SK-N-SH treated with all-trans-retinoic acid at 6 μM for 48 hours (cell line): ENCODE data around the gene MSMB.

Experiments used
- ARNTL ChIP-seq: fragments of 450-650 bp; formaldehyde crosslinking; IDR thresholded peaks from 2 replicates; pipeline ENCODE4 v1.5.0; 2020; ENCODE audit warnings: low read depth, mild to moderate bottlenecking, moderate library complexity, borderline replicate concordance
- BACH2 ChIP-seq: fragments of 250-450 bp; sonication (Bioruptor Pico); IDR thresholded peaks from 2 replicates; pipeline ENCODE4 v1.9.0; 2021; ENCODE audit warnings: mild to moderate bottlenecking, borderline replicate concordance
- CREB5 ChIP-seq: fragments of 250-450 bp; sonication (Bioruptor Pico); IDR thresholded peaks from 2 replicates; pipeline ENCODE4 v1.5.1; 2020; ENCODE audit warnings: low read depth, mild to moderate bottlenecking, moderate library complexity
- ESRRG ChIP-seq: fragments of 250-450 bp; sonication (Bioruptor Pico); IDR thresholded peaks from 2 replicates; pipeline ENCODE4 v1.6.1; 2021; ENCODE audit warnings: mild to moderate bottlenecking
- OSR1 ChIP-seq: fragments of 250-450 bp; sonication (Bioruptor Pico); IDR thresholded peaks from 2 replicates; pipeline ENCODE4 v1.8.0; 2022; ENCODE audit warnings: moderate library complexity, mild to moderate bottlenecking, inconsistent platforms
- PATZ1 ChIP-seq: fragments of 250-450 bp; sonication (Bioruptor Pico); IDR thresholded peaks from 2 replicates; pipeline ENCODE4 v1.8.0; 2020; ENCODE audit warnings: mild to moderate bottlenecking, moderate library complexity, borderline replicate concordance
- SNAI2 ChIP-seq: fragments of 250-450 bp; sonication (Bioruptor Pico); IDR thresholded peaks from 2 replicates; pipeline ENCODE4 v1.5.0; 2020; ENCODE audit warnings: mild to moderate bottlenecking, moderate library complexity
- TSHZ2 ChIP-seq: fragments of 250-450 bp; sonication (Bioruptor Pico); IDR thresholded peaks from 2 replicates; pipeline ENCODE4 v1.5.0; 2020; ENCODE audit warnings: mild to moderate bottlenecking, moderate library complexity
- ZC3H10 ChIP-seq: fragments of 250-450 bp; sonication (Bioruptor Pico); IDR thresholded peaks from 2 replicates; pipeline ENCODE4 v1.5.1; 2021; ENCODE audit warnings: mild to moderate bottlenecking, moderate library complexity
- ZFP3 ChIP-seq: fragments of 250-450 bp; sonication (Bioruptor Pico); IDR thresholded peaks from 2 replicates; pipeline ENCODE4 v1.5.0; 2020; ENCODE audit warnings: mild to moderate bottlenecking, moderate library complexity
- ZNF565 ChIP-seq: fragments of 450-650 bp; formaldehyde crosslinking; conservative IDR thresholded peaks from 2 replicates; pipeline ENCODE4 v1.5.0; 2020; ENCODE audit warnings: low read depth, mild to moderate bottlenecking, moderate library complexity

GRCh38 chr10:46005383-46005782, 40.7 kb downstream of the MSMB start:
- TF ChIP-seq CREB5 (CRISPR knock-in tag) (no peak), SNAI2 (CRISPR knock-in tag) (no peak), TSHZ2 (CRISPR knock-in tag) (no peak), ZC3H10 (no peak), BACH2 (CRISPR knock-in tag) (no peak), PATZ1 (CRISPR knock-in tag) (no peak), ZFP3 (no peak), ARNTL (CRISPR knock-in tag) (no peak), ESRRG (CRISPR knock-in tag) (no peak), OSR1 (CRISPR knock-in tag) (no peak), ZNF565 (no peak)
